ENCODE results near the gene ARHGAP45. TPM values are rescaled to one million over a fixed set of nuclear protein-coding genes. Genes with fewer than 3 reads are reported as not detected.

The ARHGAP45 gene
- total RNA-seq, 4 donors from 2014 or later: 11.5 to 13.4 (median 12.6) TPM

DNA sequence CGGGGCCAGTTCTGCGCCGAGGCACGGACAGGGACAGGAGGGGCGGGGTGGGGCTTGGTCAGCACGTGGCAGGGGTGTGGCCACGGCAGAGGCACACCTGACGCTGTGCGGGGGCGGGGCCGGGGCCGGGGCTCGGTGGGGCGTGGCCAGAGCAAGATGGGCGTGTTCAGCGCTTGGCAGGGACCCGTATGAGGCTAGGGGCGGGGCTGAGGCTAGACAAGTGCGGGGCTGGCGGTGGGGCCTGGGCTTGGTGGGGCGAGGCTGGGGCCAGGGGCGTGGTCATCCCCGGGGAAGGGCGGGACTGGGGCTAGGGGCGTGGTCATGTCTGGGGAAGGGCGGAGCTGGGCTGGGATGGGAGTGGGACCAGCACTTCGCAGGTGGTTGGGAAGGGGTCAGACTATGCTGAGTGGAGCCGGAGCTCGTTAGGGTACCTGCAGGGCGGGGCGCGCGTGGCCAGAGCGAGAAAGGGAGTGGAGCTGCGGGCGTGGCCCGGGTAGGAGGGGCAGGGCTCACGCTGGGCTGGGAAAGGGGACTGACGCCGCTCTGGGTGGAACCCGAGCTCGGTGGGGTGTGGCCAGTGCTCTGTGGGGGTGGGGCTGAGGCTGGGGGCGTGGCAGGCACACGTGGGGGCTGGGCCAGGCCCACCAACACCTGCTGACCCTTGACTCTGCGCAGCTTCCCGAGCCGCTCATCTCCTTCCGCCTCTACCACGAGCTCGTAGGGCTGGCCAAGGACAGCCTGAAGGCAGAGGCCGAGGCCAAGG lies 15.4 kb downstream of the ARHGAP45 start:
- H3K9me3 ChIP-seq: no peaks in the 10 kb centered on the region
- H3K4me3 ChIP-seq: peak overlapping the region; percentile 42
- H3K27me3 ChIP-seq: no peaks in the 10 kb centered on the region
- peak overlapping the region; percentile 30 for H3K27ac ChIP-seq
- 8% methylated on average over 36 of the region's 51 CpGs for WGBS
- peak in 1 of 2 donors; percentile 89 for DNase-seq (ENCODE audit: low spot score in 2 of 2)
- TF ChIP-seq EP300 (IDR thresholded peaks at IDR 0.05) (no peak), POLR2AphosphoS5 (IDR thresholded peaks at IDR 0.05) (no peak), POLR2A (IDR thresholded peaks at IDR 0.05) (no peak)
- TF ChIP-seq, protein P1, sequence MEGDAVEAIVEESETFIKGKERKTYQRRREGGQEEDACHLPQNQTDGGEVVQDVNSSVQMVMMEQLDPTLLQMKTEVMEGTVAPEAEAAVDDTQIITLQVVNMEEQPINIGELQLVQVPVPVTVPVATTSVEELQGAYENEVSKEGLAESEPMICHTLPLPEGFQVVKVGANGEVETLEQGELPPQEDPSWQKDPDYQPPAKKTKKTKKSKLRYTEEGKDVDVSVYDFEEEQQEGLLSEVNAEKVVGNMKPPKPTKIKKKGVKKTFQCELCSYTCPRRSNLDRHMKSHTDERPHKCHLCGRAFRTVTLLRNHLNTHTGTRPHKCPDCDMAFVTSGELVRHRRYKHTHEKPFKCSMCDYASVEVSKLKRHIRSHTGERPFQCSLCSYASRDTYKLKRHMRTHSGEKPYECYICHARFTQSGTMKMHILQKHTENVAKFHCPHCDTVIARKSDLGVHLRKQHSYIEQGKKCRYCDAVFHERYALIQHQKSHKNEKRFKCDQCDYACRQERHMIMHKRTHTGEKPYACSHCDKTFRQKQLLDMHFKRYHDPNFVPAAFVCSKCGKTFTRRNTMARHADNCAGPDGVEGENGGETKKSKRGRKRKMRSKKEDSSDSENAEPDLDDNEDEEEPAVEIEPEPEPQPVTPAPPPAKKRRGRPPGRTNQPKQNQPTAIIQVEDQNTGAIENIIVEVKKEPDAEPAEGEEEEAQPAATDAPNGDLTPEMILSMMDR (IDR thresholded peaks at IDR 0.05): no peak
- H3K4me1 ChIP-seq: peaks cover 36% of the 10 kb centered on the region
- peaks cover 18% of the 10 kb centered on the region for H3K36me3 ChIP-seq

DNA sequence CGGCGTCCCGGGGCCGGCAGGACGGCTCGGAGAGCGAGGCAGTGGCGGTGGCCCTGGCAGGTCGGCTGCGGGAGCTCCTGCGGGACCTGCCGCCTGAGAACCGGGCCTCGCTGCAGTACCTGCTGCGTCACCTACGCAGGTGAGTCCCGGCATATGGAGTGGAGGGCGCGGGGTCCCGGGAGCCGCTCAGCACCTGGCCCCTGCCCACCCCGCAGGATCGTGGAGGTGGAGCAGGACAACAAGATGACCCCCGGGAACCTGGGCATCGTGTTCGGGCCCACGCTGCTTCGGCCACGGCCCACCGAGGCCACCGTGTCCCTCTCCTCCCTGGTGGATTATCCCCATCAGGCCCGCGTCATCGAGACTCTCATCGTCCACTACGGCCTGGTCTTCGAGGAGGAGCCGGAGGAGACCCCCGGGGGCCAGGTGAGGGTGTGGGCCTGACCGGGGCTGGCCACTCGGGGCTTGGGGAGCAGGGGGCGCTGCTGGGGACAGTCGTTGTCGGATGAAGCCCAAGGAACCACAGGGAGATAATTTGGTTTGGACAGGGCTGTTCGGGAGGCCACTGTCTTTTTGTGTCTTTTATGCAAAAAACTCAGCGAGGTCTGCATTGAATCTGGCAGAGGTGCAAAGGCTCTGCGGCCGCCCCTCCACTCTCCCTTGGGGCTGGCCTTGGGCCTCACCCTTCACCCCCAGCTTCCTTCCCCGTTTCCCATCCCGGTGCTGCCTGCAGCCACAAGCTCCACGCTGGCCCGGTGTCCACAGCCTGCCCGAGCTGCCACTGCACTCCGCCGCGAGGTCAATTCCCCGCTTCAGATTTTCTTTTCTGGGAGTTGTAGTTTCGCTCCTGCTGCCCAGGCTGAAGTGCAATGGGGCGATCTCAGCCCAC lies 16.2 kb downstream of the ARHGAP45 start:
- no peaks in the 10 kb centered on the region for H3K9me3 ChIP-seq
- peaks cover 39% of the 10 kb centered on the region for H3K4me1 ChIP-seq
- H3K36me3 ChIP-seq: peaks cover 22% of the 10 kb centered on the region
- WGBS: 89% methylated on average over 42 of the region's 59 CpGs
- H3K27ac ChIP-seq: peak overlapping the region; percentile 30
- peak overlapping the region; percentile 42 for H3K4me3 ChIP-seq
- H3K27me3 ChIP-seq: no peaks in the 10 kb centered on the region
- TF ChIP-seq EP300 (IDR thresholded peaks at IDR 0.05) (no peak), POLR2A (IDR thresholded peaks at IDR 0.05) (no peak), POLR2AphosphoS5 (IDR thresholded peaks at IDR 0.05) (peak in 1 of 3 donors; percentile 33)
- TF ChIP-seq, protein P1 (IDR thresholded peaks at IDR 0.05): no peak
- DNase-seq (ENCODE audit: low spot score in 2 of 2): no peak

DNA sequence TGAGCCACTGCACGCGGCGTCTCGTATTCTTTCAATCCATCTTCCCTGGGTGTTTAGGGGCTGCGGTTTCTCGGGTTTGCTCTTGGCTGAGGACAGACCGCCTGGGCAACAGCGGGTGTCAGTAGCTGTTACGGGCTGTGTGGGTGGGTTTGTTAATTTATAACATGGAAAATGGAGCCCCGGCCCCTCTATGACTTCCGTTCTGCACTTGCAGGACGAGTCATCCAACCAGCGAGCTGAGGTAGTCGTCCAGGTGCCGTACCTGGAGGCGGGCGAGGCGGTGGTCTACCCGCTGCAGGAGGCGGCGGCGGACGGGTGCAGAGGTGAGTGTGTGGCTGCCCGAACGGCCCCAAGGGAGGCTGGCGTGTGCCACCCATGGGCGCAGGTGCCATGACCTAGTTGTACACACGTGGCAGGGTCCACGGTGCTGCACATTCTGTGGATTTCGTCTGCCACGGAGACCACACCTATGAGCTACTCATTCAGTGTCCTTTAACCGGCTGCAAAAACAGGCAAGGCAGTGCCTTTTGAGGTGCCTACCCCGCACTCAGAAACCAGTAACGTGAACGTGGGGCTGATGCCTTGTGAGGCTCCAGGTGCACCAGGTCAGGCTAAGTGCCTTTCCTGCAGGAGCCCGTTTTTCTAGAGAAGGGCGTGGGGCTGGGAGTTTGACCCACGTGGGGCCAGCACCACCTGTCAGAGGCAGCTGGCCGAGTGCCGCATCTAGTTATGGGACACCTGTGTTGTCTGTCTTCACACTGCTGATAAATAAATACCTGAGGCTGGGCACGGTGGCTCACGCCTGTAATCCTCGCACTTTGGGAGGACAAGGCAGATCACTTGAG lies 17.3 kb downstream of the ARHGAP45 start:
- H3K9me3 ChIP-seq: no peaks in the 10 kb centered on the region
- H3K4me1 ChIP-seq: peaks cover 46% of the 10 kb centered on the region
- TF ChIP-seq POLR2AphosphoS5 (IDR thresholded peaks at IDR 0.05): no peak
- TF ChIP-seq, protein P1 (IDR thresholded peaks at IDR 0.05): no peak
- TF ChIP-seq EP300 (IDR thresholded peaks at IDR 0.05): no peak
- TF ChIP-seq POLR2A (IDR thresholded peaks at IDR 0.05): no peak

DNA sequence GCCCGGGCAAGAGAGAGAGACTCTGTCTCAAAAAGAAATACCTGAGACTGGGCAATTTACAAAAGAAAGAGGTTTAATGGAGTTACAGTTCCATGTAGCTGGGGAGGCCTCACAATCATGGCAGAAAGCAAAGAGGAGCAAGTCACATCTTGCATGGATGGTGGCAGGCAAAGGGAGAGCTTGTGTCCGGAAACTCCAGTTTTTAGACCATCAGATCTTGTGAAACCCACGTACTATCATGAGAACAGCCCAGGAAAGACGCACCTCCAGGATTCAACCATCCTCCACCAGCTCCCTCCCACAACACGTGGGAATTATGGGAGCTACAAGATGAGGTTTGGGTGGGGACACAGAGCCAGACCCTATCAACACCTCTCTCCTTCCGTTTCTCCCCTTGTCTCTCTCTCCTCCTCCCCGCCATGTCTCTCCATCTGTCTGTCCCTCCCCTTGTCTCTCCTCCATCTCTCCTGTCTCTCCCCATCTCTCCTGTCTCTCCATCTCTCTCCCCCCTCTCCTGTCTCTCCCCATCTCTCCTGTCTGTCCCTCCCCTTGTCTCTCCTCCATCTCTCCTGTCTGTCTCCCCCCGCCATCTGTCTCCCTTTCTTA lies 18.2 kb downstream of the ARHGAP45 start:
- Histone ChIP-seq H3K36me3 (peaks cover 37% of the 10 kb centered on the region), H3K4me3 (no peak overlapping the region), H3K9me3 (no peaks in the 10 kb centered on the region), H3K27ac (no peak overlapping the region), H3K27me3 (no peaks in the 10 kb centered on the region), H3K4me1 (peaks cover 51% of the 10 kb centered on the region)
- no peak for DNase-seq (ENCODE audit: low spot score in 2 of 2)
- no peak for TF ChIP-seq EP300 (IDR thresholded peaks at IDR 0.05)
- 75% methylated on average over 8 of the region's 8 CpGs for WGBS

More for the DNA sequence above, 17.3 kb downstream of the ARHGAP45 start:
- peaks cover 33% of the 10 kb centered on the region for H3K36me3 ChIP-seq
- WGBS: 79% methylated on average over 40 of the region's 43 CpGs
- H3K27me3 ChIP-seq: no peaks in the 10 kb centered on the region
- no peak for DNase-seq (ENCODE audit: low spot score in 2 of 2)
- H3K27ac ChIP-seq: no peak overlapping the region
- no peak overlapping the region for H3K4me3 ChIP-seq

All from suprapubic skin (tissue), 4 donors.